Fibroblast of the aortic adventitia (primary cell): ENCODE measurements around the gene KCP. TPM values are rescaled to one million over a fixed set of nuclear protein-coding genes. Genes with fewer than 3 reads are reported as not detected.

Experiments used
- DNase-seq: peaks from one replicate; pipeline ENCODE4 v3.0.0-alpha.2; 2010; ENCODE audit warnings: low read depth
- H3K4me3 ChIP-seq: 2 replicates; pipeline ENCODE4 v1.5.1; 2011; ENCODE audit warnings: low read depth, mild to moderate bottlenecking, control low read depth, low read length, moderate library complexity
- CTCF ChIP-seq: IDR thresholded peaks from 2 replicates; pipeline ENCODE4 v1.5.1; 2011; ENCODE audit warnings: mild to moderate bottlenecking, low read length, control low read depth, inconsistent platforms; ENCODE audit not compliant: insufficient read depth
- total RNA-seq: library from RNA; depleted of rRNA; stranded (reverse); fragments of >200 nt; gene quantifications from 2 replicates; pipeline ENCODE4 v1.2.3, GENCODE V29; 2012; ENCODE audit warnings: low replicate concordance

Gene KCP
- total RNA-seq, 1 donor, result 0.09 TPM

- peak; percentile 16 for DNase-seq
- no peak for TF ChIP-seq CTCF
- H3K4me3 ChIP-seq, result no peak overlapping the region
Measured at GRCh38 chr7:128948976-128949760, 38.7 kb upstream of the KCP start.

GRCh38 chr7:128948312-128948973 lies 37.9 kb upstream of the KCP start:
- no peak for TF ChIP-seq CTCF
- DNase-seq, result peak; percentile 5
- no peak overlapping the region for H3K4me3 ChIP-seq

GRCh38 chr7:128947854-128948253 lies 37.3 kb upstream of the KCP start:
- H3K4me3 ChIP-seq, result no peak overlapping the region
- DNase-seq, result no peak
- TF ChIP-seq CTCF, result no peak

- no peak for DNase-seq
- no peak for TF ChIP-seq CTCF
- no peak overlapping the region for H3K4me3 ChIP-seq
Measured at GRCh38 chr7:128946936-128947830, 36.7 kb upstream of the KCP start.

- DNase-seq, result no peak
- no peak overlapping the region for H3K4me3 ChIP-seq
- TF ChIP-seq CTCF, result no peak
Measured at GRCh38 chr7:128945668-128946366, 35.3 kb upstream of the KCP start.
